Epithelial cell of proximal tubule (primary cell): ENCODE results near the gene CAPN9. TPM values are rescaled to one million over a fixed set of nuclear protein-coding genes. Genes with fewer than 3 reads are reported as not detected.
"Not testable (repeated sequence)": the region's sequence is repeated elsewhere in the genome, so short reads cannot be mapped to it uniquely, and the experiment has no call there.

ENCODE experiments used
- DNase-seq: peaks from one replicate; pipeline ENCODE4 v3.0.0-alpha.2; 2011; ENCODE audit warnings: low read depth
- H3K4me3 ChIP-seq: 2 replicates; pipeline ENCODE4 v1.5.1; 2011; ENCODE audit warnings: low read depth, mild to moderate bottlenecking, low read length
- CTCF ChIP-seq: conservative IDR thresholded peaks from 2 replicates; pipeline ENCODE4 v1.5.1; 2012; ENCODE audit warnings: low read depth, mild to moderate bottlenecking, low read length
- total RNA-seq: library from RNA; depleted of rRNA; stranded (reverse); fragments of >200 nt; gene quantifications from 2 replicates; pipeline ENCODE4 v1.2.3, GENCODE V29; 2015

The CAPN9 gene
- total RNA-seq, result not detected in 2 replicates

- TF ChIP-seq CTCF, result no peak
- H3K4me3 ChIP-seq, result no peak within 1 kb of the TSS
- DNase-seq, result no peak
These were observed at the start of gene CAPN9 for GRCh38 chr1:230747127-230747730. CAPN9 (plus strand) TSS chr1:230747388; CDS start chr1:230747497, 109 bp downstream.

- DNase-seq, result no peak
- H3K4me3 ChIP-seq, result no peak overlapping the region
- no peak for TF ChIP-seq CTCF
These were observed 49.1 kb upstream of the CAPN9 start for GRCh38 chr1:230698130-230698529.

DNA sequence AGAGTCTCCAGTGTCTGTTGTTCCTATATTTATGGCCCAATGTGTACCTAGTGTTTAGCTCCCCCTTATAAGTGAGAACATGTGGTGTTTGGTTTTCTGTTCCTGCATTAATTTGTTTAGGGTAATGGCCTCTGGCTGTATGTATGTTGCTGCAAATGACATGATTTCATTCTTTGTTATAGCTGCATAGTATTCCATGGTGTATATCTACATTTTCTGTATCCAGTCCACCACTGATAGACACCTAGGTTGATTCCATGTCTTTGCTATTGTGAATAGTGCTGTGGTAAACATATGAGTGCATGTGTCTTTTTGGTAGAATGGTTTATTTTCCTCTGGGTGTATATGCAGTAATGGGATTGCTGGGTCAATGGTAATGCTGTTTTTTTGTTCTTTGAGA is 48.2 kb upstream of the CAPN9 start:
- DNase-seq, H3K4me3 ChIP-seq: not testable (repeated sequence)

DNA sequence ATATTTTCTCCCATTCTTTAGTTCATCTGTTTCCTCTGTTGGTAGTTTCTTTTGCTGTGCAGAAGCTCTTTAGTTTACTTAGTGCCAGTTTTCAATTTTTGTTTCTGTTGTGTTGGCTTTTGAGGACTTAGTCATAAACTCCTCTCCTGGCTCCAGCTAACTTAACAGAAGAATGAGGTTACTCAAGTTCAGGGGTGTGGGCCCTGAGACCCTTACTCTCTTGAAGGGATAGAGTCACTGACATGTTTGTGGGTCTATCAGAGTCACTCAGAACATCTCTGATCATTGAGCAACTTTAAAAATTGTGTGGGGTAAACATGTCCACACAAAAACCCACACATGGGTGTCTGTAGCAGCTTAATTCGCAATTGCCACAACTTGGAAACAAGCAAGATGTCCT is 47.5 kb upstream of the CAPN9 start:
- H3K4me3 ChIP-seq, result no peak overlapping the region
- no peak for TF ChIP-seq CTCF
- no peak for DNase-seq

- DNase-seq, result no peak
- H3K4me3 ChIP-seq, result no peak overlapping the region
- no peak for TF ChIP-seq CTCF
These were observed 47.1 kb upstream of the CAPN9 start for GRCh38 chr1:230700132-230700531.

DNA sequence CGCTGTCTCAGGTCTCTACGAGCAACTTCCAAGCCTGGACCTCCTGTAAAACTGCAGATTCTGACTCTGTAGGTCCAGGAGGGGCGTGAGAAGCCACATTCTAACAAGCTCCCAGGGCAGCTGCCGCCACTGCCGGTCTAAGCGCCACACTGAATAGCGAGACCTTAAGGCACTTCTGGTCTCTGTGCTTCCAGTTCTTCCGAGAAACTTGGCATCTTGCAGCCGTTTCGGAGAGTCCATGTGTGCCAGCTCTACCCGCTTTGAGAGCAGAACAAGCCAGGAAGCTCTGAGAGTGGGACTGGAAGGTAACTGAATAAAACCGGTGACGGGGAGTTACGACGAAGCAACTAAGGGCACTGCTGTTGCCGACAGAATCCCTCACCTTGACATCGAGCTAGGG is 45.8 kb upstream of the CAPN9 start:
- DNase-seq, result no peak
- TF ChIP-seq CTCF, result no peak
- H3K4me3 ChIP-seq, result no peak overlapping the region

DNA sequence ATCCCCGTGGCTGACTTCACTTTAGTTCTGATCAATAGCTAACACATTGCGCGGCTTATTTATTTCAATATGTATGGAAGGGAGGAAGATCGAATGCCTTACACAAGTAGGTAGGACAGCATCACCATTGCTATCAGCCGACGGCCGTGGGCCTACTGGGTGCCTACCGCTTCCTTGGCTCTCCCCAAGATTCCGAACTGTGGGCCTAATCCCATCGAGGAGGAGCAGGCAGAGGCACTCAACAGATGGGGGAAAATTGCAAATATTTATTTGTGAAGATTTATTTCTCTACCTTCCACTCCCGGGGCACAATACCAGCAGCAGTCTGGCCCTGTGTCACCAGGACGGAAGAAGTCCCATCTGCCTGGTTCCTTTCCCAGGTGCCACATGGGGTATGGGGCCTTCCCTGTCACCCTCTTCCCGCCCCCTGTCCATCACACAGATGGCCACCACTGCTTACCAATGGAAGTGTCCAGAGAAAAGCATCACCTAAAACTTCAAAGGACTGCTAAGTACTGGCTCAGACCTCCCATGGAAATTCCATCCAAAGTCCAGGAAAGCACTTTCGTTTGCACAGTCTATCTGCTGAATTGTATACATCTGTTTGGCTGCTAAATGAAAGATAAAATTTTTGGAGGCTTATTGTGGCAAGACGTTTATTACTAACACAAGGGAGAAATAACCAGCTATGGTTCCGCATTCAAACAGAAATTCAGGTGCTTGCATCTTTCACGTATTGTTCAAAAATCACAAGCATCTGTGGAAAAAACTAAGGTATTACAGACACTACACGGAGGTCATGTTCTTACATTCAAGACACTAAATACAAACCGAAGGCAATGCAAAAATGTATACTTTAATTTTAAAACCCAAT is 45.1 kb upstream of the CAPN9 start:
- TF ChIP-seq CTCF, result no peak
- H3K4me3 ChIP-seq, result no peak overlapping the region
- no peak for DNase-seq
